Small intestine (tissue), 7 donors: ENCODE results near the gene PELI2. TPM values are rescaled to one million over a fixed set of nuclear protein-coding genes. Genes with fewer than 3 reads are reported as not detected.
A peak's percentile ranks its signal among the peaks of the same experiment; 100 is the strongest.

Experiments used
- DNase-seq, 2 donors: peaks; one replicate each; pipeline versions ENCODE4 v3.0.0 to v3.0.0-alpha.2; 2013
- FAIRE-seq: peaks from 2 replicates; lab custom pipeline; 2012; peaks lifted over from hg19 to GRCh38; lab: Jason Lieb, UNC
- H3K27ac ChIP-seq, 3 donors: one replicate each; pipeline ENCODE4 v1.5.1; 2013; ENCODE audit warnings: low read length in 2 of 3, mild to moderate bottlenecking in 2 of 3, control low read depth in 1 of 3, inconsistent platforms in 1 of 3, low read depth in 1 of 3, moderate library complexity in 1 of 3
- H3K27me3 ChIP-seq, 3 donors: one replicate each; pipeline ENCODE4 v1.6.1; 2013; ENCODE audit warnings: low read length in 3 of 3, inconsistent platforms in 1 of 3; ENCODE audit not compliant: control insufficient read depth in 3 of 3, insufficient read depth in 3 of 3
- H3K36me3 ChIP-seq, 3 donors: one replicate each; pipeline ENCODE4 v1.6.1; 2013; ENCODE audit warnings: low read length in 3 of 3, inconsistent platforms in 1 of 3, low read depth in 1 of 3, mild to moderate bottlenecking in 1 of 3, moderate library complexity in 1 of 3; ENCODE audit not compliant: control insufficient read depth in 3 of 3, insufficient read depth in 2 of 3
- H3K4me1 ChIP-seq, 3 donors: one replicate each; pipeline ENCODE4 v1.6.1; 2013; ENCODE audit warnings: low read length in 2 of 3, inconsistent platforms in 1 of 3, low read depth in 1 of 3, mild to moderate bottlenecking in 1 of 3, moderate library complexity in 1 of 3; ENCODE audit not compliant: control insufficient read depth in 3 of 3, insufficient read depth in 2 of 3
- H3K4me3 ChIP-seq, 3 donors: one replicate each; pipeline ENCODE4 v1.5.1; 2013; ENCODE audit warnings: low read length in 3 of 3, control low read depth in 1 of 3, inconsistent platforms in 1 of 3, low read depth in 1 of 3, mild to moderate bottlenecking in 1 of 3, moderate library complexity in 1 of 3
- H3K9me3 ChIP-seq, 2 donors: one replicate each; pipeline ENCODE4 v1.6.1; 2013; ENCODE audit warnings: low read depth in 1 of 2, low read length in 1 of 2; ENCODE audit not compliant: control insufficient read depth in 2 of 2, insufficient read depth in 1 of 2
- WGBS, 3 donors: extraction: QIAGEN DNeasy Blood & Tissue Kit; methylation state at CpG; one replicate each; pipeline ENCODE4 v1.1.7; 2013; 5-methylcytosine and 5-hydroxymethylcytosine counted together
- polyA plus RNA-seq, 4 donors: library from polyadenylated mRNA; stranded (reverse) in 3 of 4; unstranded in 1 of 4; fragments of 200-250 nt in 3 of 4; fragments of 120-200 nt in 1 of 4; gene quantifications; one replicate each; pipeline versions ENCODE4 v1.2.1 to v1.2.3, GENCODE V29; 2013
- donor health status: healthy with polysubstance abuse.
- donor health status: control.
- donor health status: control.
- donor health status: Bipolar disorder and iron deficiency.
- donor health status: healthy.

The PELI2 gene
- polyA plus RNA-seq, 4 donors: 4.4 to 19.5 (median 8.9) TPM

DNA sequence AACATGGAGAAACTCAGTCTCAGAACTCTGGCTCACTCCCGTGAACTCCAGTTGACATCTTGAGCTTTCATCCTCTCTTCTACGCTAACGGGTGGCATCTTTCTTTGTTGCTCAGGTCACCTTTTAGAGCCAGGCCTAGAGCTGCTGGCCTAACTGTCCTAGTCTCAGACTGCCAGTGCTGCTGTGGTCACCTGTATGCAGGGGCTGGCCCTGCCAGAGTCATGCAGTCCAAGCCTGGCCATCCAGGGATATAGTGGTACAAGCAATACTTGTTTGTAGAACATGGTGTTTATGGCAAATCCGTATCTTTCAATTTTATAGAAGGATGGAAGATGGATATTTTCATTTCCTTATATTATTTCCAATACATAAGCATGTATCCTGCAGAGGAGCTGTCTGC, 117.2 kb downstream of the PELI2 start:
- Histone ChIP-seq H3K4me3 (no peak overlapping the region), H3K27me3 (no peaks in the 10 kb centered on the region), H3K9me3 (no peaks in the 10 kb centered on the region), H3K36me3 (peaks cover 0 to 2% (median 0%) of the 10 kb centered on the region in 3 donors), H3K27ac (no peak overlapping the region), H3K4me1 (no peaks in the 10 kb centered on the region)
- no peak for DNase-seq
- no peak for FAIRE-seq
- WGBS, 3 donors: 75 to 91% (median 88%) methylated on average over 4 of the region's 4 CpGs

DNA sequence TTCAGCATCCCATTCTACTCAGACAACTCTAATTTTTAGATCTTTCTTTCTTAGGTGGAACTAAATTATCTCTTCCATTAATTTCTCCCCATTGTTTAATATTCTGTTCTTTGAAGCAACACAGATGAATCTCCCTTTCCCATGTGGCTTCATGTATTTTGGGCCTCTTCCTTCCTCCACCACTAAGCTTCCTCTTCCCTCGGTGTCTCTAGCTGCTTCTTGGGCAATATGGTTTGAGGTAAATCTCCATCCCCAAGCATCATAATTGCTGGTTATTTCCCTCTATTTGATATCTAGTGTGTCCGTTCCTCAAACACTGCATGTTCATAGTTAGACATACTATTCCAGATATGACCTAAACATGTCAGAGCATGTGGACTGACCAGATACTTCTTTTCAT, 119.2 kb downstream of the PELI2 start:
- H3K27me3 ChIP-seq: no peaks in the 10 kb centered on the region
- no peaks in the 10 kb centered on the region for H3K9me3 ChIP-seq
- peaks cover 0 to 2% (median 2%) of the 10 kb centered on the region in 3 donors for H3K36me3 ChIP-seq
- 46 to 83% (median 57%) methylated on average over 2 of the region's 2 CpGs for WGBS, 3 donors
- H3K4me1 ChIP-seq: no peaks in the 10 kb centered on the region
- no peak overlapping the region for H3K4me3 ChIP-seq
- DNase-seq (no peak), FAIRE-seq (no peak)
- no peak overlapping the region for H3K27ac ChIP-seq

DNA sequence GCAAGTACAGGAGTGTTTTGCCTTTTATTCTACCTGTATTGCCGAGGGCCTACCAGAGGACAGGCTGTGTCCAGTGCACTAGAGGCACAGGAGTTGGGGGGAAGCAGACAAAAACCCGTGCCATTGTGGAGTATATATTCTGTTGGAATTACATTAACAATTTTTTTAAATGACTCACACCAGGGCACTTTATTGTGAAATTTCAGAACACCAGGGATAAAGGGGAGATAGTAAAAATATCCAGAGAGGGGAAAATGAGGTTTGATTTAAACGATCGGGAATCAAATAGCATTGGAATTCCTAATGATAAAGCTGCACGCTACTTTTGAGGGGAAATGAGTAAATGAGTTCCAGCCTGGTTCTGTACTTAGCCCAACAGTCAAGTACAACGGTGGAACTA, 123.2 kb downstream of the PELI2 start:
- Histone ChIP-seq H3K9me3 (no peaks in the 10 kb centered on the region), H3K27ac (no peak overlapping the region), H3K27me3 (no peaks in the 10 kb centered on the region), H3K36me3 (peaks cover 0 to 2% (median 2%) of the 10 kb centered on the region in 3 donors), H3K4me3 (no peak overlapping the region), H3K4me1 (no peaks in the 10 kb centered on the region)
- no peak for FAIRE-seq
- no peak for DNase-seq
- WGBS, 3 donors: 78 to 93% (median 86%) methylated on average over 6 of the region's 6 CpGs

DNA sequence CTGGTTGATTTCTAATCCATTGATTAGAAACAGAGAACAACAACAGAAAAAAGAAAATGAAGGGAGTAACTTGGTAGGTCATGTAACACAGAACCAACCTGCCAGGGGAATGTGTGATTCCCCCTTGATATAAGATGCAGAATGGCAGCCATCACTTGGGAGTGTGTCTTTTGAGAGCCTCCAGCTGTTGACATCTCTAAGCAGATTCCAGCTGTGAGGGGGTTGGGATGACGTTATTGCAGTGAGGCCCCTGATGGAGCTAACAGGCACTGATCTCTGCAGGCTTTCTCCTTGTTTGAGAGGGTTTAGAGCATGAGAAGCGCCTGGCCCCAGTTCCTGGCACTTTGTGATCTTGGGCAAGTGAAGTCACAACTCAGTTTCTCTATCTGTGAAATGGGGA, 124.9 kb downstream of the PELI2 start:
- no peak for DNase-seq
- Histone ChIP-seq H3K4me1 (no peaks in the 10 kb centered on the region), H3K4me3 (no peak overlapping the region), H3K9me3 (no peaks in the 10 kb centered on the region), H3K27me3 (no peaks in the 10 kb centered on the region), H3K27ac (no peak overlapping the region), H3K36me3 (peaks cover 0 to 2% (median 0%) of the 10 kb centered on the region in 3 donors)
- 72 to 90% (median 84%) methylated on average over 2 of the region's 2 CpGs for WGBS, 3 donors
- no peak for FAIRE-seq

DNA sequence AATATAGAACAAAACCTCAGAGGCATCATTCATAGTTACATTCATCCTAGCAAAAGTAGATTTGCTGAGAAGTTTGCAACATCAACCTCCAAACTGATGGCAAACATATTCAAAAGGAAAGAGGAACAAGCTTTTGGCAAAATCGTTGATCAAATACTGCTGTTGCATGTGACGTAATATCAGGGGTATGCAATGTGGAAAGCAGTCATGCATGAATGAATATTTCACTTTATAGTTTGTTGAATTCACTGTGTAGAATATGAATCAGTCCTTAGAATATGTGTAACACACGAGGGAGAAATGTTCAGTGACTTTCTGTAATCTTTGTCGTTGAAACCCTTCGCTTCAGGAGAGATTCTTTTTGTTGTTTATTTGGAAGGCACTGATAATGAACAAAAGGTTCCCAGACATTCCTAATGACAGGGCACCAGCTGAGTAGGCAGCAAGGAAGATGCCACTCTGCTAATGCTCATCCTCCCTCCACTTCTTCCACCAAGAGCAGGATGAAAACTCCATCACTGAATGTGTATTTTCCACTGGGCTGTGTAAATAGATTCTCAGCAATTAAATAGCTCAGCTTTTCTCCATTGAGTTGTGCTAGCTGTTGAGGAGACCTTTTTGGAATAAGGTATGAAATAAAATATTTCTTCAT, 126.1 kb downstream of the PELI2 start:
- no peak for FAIRE-seq
- Histone ChIP-seq H3K27ac (no peak overlapping the region), H3K4me1 (no peaks in the 10 kb centered on the region), H3K36me3 (peaks cover 0 to 5% (median 0%) of the 10 kb centered on the region in 3 donors), H3K4me3 (no peak overlapping the region), H3K9me3 (no peaks in the 10 kb centered on the region), H3K27me3 (no peaks in the 10 kb centered on the region)
- 50 to 69% (median 68%) methylated on average over 5 of the region's 5 CpGs for WGBS, 3 donors
- no peak for DNase-seq

DNA sequence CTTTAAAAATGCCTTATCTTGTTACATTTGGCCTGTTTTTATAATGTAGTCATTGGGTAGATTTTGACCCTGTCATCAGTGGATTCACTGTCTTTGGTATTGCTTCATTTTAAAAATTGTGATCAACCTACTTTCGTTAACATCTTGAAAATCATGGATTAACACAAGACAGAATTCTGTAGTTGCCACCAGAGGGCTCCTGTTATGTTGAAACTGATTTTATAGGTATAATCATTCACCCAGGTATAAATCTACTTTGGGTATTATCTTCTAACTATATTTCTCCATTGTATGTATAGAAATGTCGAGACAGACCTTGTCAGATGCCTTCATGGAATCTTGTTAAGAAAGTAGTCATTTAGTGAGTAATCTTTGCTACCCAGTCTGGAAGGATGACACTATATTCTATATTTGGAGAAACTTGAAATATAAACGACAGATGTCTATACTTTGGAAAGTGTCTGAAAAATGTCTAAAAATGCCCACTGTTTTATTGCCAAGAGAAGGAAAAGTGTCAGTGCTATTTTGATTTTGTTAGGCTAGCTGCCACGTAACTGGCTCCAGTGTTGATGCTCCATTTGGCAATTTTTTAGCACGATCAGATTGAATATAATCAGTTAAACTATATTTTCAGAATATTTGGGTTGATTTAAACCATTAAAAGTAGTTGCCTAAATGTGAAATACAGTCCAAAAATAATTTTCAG, 129.4 kb downstream of the PELI2 start:
- Histone ChIP-seq H3K4me3 (no peak overlapping the region), H3K36me3 (peaks cover 0 to 15% (median 0%) of the 10 kb centered on the region in 3 donors), H3K27ac (no peak overlapping the region), H3K4me1 (no peaks in the 10 kb centered on the region), H3K27me3 (no peaks in the 10 kb centered on the region), H3K9me3 (no peaks in the 10 kb centered on the region)
- peak; percentile 14 to 22 for DNase-seq
- no peak for FAIRE-seq
- WGBS, 3 donors: 60 to 66% (median 65%) methylated on average over 5 of the region's 5 CpGs

DNA sequence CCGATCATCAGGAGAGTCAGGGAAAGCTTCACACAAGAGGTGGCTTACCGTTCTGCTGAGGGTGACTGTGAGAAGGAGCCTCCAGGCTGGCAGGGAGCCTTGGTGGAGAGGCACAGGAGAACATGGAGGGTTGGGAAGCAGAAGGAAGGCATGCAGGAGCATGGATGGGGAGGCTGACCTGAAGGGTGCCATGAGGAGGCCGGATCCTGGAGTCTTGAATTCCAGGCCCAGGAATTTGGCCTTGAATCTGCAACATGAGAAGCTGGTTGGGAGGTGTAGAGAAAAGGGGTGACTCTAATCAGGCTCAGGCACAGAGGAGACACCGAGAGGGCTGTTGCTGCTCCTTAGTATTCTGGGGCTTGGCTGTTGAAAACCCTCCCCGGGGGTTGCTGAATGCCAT, 130.2 kb downstream of the PELI2 start:
- FAIRE-seq (no peak), DNase-seq (no peak)
- H3K27ac ChIP-seq: no peak overlapping the region
- WGBS, 3 donors: 88 to 93% (median 92%) methylated on average over 5 of the region's 5 CpGs
- H3K4me3 ChIP-seq: no peak overlapping the region
- no peaks in the 10 kb centered on the region for H3K27me3 ChIP-seq
- H3K4me1 ChIP-seq: no peaks in the 10 kb centered on the region
- peaks cover 0 to 15% (median 0%) of the 10 kb centered on the region in 3 donors for H3K36me3 ChIP-seq
- H3K9me3 ChIP-seq: no peaks in the 10 kb centered on the region

DNA sequence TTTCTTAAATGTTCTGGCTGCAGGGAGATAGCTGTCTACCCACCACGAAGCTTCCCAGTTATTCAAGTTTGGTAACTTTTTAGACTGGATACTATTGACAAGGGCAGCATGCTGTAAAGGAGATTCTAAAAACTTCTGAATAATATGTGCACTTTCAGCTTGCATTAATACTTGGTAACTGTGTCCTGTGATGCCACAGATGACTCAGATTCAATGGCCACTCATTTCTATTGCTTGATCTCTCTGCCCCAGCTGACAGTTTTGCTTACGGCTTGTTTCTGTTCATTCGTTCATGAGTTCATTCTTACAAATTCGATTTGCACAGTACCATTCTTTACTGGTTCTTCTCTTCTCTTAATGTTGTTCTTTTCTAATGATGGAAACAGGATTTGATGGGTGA, 142.8 kb downstream of the PELI2 start:
- H3K27ac ChIP-seq: no peak overlapping the region
- H3K36me3 ChIP-seq: peaks cover 0 to 2% (median 0%) of the 10 kb centered on the region in 3 donors
- H3K4me3 ChIP-seq: no peak overlapping the region
- peaks cover 0 to 7% of the 10 kb centered on the region in 2 donors for H3K9me3 ChIP-seq
- WGBS, 3 donors: 73 to 89% (median 85%) methylated on average over 4 of the region's 4 CpGs
- no peak for DNase-seq
- no peak for FAIRE-seq
- no peaks in the 10 kb centered on the region for H3K4me1 ChIP-seq
- no peaks in the 10 kb centered on the region for H3K27me3 ChIP-seq
